HUES48 (cell line): Measurements from ENCODE around the gene DOCK8.
A peak's percentile ranks its signal among the peaks of the same experiment; 100 is the strongest.

ENCODE experiments used
- H3K27ac ChIP-seq: one replicate; pipeline ENCODE4 v1.7.0; 2013; ENCODE audit warnings: low read depth, low read length, inconsistent platforms
- H3K27me3 ChIP-seq: 2 replicates; pipeline ENCODE4 v1.6.1; 2013; ENCODE audit warnings: mild to moderate bottlenecking, low read length; ENCODE audit not compliant: control insufficient read depth, insufficient read depth
- H3K36me3 ChIP-seq: 2 replicates; pipeline ENCODE4 v1.6.1; 2013; ENCODE audit warnings: low read length; ENCODE audit not compliant: control insufficient read depth, insufficient read depth
- H3K4me1 ChIP-seq: 2 replicates; pipeline ENCODE4 v1.6.1; 2013; ENCODE audit warnings: mild to moderate bottlenecking, low read length; ENCODE audit not compliant: control insufficient read depth, insufficient read depth
- H3K4me3 ChIP-seq: 2 replicates; pipeline ENCODE4 v1.5.1; 2013; ENCODE audit warnings: mild to moderate bottlenecking, low read depth, low read length
- H3K9ac ChIP-seq: 2 replicates; pipeline ENCODE4 v1.6.1; 2013; ENCODE audit warnings: mild to moderate bottlenecking, low read depth, low read length, moderate library complexity
- H3K9me3 ChIP-seq: 2 replicates; pipeline ENCODE4 v1.6.1; 2013; ENCODE audit warnings: low read length; ENCODE audit not compliant: control insufficient read depth, insufficient read depth

Gene DOCK8

DNA sequence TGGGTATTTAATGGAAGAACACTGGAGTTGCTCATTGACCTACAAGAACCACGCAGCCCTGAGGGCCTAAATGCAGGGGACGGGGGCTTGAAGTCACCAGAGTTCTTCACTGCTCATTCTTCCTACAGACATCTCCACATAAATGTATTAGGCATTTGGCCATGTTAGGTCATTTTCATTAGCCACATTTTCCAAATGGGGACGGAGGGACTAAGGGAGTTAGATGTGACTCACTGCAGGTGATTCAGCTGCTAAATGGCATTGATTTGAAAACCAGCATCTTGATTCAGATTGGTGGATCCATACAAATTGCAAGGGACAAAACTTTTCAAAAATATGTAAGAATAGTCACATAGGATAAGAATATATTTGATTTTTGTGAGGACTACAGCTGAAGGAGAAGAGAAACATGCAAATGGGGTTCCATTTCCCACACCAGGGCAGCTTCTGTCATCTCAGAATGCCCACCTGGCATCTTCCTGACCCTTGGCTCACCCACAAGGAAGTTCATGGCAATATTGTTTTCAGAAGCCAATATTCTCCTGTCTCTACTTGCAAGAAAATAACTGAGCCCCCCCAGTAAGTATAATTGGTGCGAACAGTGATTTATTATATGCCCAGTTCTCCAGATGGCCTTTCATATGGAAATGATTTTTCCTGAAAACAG, 264.8 kb downstream of the DOCK8 start:
- Histone ChIP-seq H3K9me3 (0 out of 2 replicates have a peak, but pooled peaks cover 5% of the 10 kb centered on the region), H3K27ac (no peak overlapping the region), H3K27me3 (no peaks in the 10 kb centered on the region), H3K36me3 (peaks cover 11% of the 10 kb centered on the region; the same call in 1 of the 2 replicates), H3K4me3 (no peak overlapping the region), H3K4me1 (0 out of 2 replicates have a peak, but pooled peaks cover 7% of the 10 kb centered on the region), H3K9ac (no peak overlapping the region)

DNA sequence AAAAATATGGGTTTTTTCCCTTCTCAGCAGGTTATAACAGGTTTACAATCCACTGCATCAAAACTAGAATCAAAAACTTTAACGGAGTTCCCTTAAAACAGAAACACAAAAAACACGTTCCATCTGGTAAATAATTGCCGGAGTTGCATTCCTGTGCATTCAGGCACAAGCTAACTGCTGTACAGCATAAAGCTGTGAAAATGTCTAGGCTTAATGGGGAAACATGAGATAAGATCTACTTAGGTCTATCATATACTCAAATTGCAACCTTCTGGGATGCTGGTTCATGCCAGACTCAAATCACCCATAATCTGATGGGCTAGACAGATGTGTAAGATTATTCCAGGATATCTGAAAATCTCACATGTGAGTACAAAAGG, 265.3 kb downstream of the DOCK8 start:
- Histone ChIP-seq H3K9ac (no peak overlapping the region), H3K36me3 (0 out of 2 replicates have a peak, but pooled peaks cover 6% of the 10 kb centered on the region), H3K9me3 (0 out of 2 replicates have a peak, but pooled peaks cover 5% of the 10 kb centered on the region), H3K4me3 (no peak overlapping the region), H3K27me3 (no peaks in the 10 kb centered on the region), H3K4me1 (0 out of 2 replicates have a peak, but pooled peaks cover 7% of the 10 kb centered on the region), H3K27ac (no peak overlapping the region)

DNA sequence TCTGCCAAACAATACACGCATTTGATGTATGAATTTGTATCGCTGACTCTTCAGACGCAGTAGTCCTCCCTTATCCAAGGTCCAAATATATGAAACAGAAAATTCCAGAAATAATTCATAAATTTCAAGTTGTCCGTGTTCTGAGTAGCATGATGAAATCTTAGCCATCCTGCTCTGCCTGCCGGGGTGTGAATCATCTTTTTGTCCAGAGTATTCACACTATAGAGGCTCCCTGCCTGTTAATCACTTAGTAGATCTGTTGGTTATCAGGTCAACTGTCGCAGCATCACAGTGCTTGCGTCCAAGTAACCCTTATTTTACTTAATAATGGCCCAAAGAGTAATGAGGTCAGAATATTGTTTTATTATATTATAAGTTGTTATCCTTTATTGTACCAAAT, 268.1 kb downstream of the DOCK8 start:
- Histone ChIP-seq H3K27ac (no peak overlapping the region), H3K36me3 (no peaks in the 10 kb centered on the region), H3K9me3 (0 out of 2 replicates have a peak, but pooled peaks cover 5% of the 10 kb centered on the region), H3K27me3 (no peaks in the 10 kb centered on the region), H3K9ac (no peak overlapping the region), H3K4me1 (0 out of 2 replicates have a peak, but pooled peaks cover 2% of the 10 kb centered on the region), H3K4me3 (no peak overlapping the region)

DNA sequence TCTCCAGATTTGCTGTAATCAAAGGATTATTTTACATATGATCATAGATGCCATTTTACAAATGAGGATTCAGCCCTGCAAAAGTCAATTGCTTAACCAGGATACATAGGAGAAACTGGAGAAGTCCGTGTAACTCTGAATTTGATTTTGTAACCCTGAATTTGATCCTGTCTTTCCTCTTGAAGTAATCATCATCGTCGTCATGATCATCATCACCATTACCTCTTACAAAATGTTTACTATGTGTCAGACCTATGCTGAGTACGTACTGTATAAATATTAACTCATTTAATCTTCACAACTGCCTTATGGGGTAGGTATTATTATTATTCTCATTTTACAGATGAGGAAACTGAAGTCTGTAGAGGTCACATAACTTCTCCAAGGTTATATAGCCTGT, 271.5 kb downstream of the DOCK8 start:
- no peaks in the 10 kb centered on the region for H3K36me3 ChIP-seq
- H3K9me3 ChIP-seq, result 0 out of 2 replicates have a peak, but pooled peaks cover 5% of the 10 kb centered on the region
- no peak overlapping the region for H3K9ac ChIP-seq
- H3K27me3 ChIP-seq, result no peaks in the 10 kb centered on the region
- H3K27ac ChIP-seq, result no peak overlapping the region
- H3K4me1 ChIP-seq, result no peaks in the 10 kb centered on the region
- no peak overlapping the region for H3K4me3 ChIP-seq

DNA sequence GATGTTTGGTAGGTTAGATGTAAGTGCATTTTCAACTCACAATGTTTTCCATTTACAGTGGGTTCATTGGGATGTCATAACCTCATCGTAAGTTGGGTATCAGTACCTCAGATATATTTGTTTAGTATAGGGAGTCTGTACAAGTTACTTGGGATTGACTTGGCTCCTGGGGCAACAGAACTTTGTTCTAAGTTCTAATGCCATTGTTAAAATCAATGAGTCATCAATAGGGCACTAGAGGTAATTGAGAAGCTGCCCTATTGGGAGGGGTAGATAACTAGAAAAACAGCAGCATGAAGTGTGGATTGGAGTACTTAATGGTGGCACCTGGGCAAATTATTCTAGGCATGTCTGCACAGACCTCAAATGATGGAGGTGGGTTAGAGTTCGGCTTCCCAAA, 272.8 kb downstream of the DOCK8 start:
- Histone ChIP-seq H3K36me3 (no peaks in the 10 kb centered on the region), H3K9me3 (0 out of 2 replicates have a peak, but pooled peaks cover 5% of the 10 kb centered on the region), H3K27ac (no peak overlapping the region), H3K4me1 (no peaks in the 10 kb centered on the region), H3K4me3 (no peak overlapping the region), H3K27me3 (no peaks in the 10 kb centered on the region), H3K9ac (no peak overlapping the region)

DNA sequence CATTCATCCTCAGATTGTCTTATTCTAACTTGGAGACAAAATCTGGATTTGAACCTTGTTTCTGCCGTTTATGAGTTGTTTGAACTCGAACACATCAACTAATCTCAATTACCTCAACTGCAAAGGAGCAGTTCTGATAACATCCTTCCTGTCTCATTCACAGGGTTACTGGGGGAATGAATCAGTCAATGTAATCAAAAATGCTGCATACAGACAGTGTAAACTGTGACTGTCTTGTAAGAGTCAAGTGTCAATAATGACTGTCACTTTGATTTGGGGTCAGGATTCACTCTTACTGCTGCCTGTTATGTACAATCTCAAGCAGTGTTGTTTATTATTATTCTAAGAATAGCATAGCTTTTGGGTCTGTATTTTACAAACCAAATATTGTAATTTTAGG, 273.8 kb downstream of the DOCK8 start:
- no peaks in the 10 kb centered on the region for H3K4me1 ChIP-seq
- H3K9me3 ChIP-seq, result 0 out of 2 replicates have a peak, but pooled peaks cover 5% of the 10 kb centered on the region
- H3K36me3 ChIP-seq, result no peaks in the 10 kb centered on the region
- H3K9ac ChIP-seq, result no peak overlapping the region
- no peaks in the 10 kb centered on the region for H3K27me3 ChIP-seq
- no peak overlapping the region for H3K27ac ChIP-seq
- no peak overlapping the region for H3K4me3 ChIP-seq

DNA sequence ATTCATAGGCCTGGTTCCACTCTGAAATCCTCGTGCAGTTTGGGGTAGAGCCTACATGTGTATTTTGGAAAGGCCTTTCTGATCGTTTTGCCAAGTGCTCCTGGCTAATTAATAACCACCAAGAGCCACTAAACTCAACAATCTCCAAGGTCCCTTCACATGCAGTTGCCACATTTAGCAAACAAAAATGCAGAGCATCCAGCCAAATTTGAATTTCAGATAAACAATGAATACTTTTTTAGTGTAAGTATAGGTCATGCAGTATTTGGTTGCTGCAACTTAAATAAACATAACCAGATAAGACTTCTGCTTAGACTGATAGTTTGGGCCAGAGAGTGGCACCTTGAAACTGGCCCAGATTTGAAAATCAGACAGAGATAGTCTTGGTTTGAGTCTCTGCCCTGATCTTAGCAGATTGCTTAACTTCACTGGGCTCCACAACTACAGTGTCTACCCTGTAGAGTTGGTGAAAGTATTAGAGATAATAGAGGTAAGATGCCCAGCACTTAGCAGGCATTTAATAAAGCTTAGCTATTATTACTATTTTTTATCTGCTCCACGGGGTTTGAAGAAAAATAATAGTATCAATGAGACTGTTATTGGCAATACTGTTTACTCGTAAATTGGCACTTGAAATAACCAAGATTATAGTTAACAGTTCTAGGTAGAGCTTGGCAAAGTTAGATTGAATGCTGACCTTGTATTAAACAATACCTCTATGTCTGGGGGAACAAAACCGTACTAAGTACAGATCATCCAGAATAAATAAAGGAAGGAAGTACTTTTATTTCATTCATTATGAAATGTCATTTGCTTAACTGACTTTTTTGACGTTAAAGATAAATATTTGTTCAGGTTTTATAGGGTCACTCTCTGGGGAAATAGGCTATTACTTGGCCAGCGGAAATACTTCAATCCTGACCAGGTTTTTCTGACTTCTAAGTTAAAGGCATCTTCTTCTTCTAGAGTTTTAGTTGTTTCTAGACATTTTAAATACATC, 274.8 kb downstream of the DOCK8 start:
- Histone ChIP-seq H3K9ac (no peak overlapping the region), H3K4me1 (no peaks in the 10 kb centered on the region)

DNA sequence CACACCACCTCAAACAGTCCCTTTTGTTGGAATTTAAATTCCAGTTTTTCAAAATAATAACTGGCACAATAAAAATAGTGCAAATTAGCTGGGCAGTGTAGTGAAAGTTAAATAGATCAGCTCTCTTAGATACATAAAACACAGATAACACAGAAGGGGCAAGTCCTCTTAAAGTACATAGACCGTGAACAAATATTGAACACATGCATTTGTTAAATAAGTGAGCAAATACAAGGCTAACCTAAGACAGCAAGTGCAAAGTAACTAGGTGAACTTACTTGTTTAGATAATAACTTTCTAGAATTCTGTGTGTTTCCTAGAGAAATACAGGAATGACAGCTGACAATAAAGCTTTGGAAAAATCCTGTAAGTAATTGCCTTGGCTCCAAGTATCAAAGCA, 280.1 kb downstream of the DOCK8 start:
- Histone ChIP-seq H3K27me3 (no peaks in the 10 kb centered on the region), H3K36me3 (no peaks in the 10 kb centered on the region), H3K9me3 (no peaks in the 10 kb centered on the region), H3K27ac (no peak overlapping the region), H3K9ac (no peak overlapping the region), H3K4me1 (no peaks in the 10 kb centered on the region), H3K4me3 (no peak overlapping the region)

More for the DNA sequence above, 274.8 kb downstream of the DOCK8 start:
- Histone ChIP-seq H3K9me3 (no peaks in the 10 kb centered on the region), H3K4me3 (no peak overlapping the region), H3K36me3 (no peaks in the 10 kb centered on the region), H3K27ac (no peak overlapping the region), H3K27me3 (no peaks in the 10 kb centered on the region)

DNA sequence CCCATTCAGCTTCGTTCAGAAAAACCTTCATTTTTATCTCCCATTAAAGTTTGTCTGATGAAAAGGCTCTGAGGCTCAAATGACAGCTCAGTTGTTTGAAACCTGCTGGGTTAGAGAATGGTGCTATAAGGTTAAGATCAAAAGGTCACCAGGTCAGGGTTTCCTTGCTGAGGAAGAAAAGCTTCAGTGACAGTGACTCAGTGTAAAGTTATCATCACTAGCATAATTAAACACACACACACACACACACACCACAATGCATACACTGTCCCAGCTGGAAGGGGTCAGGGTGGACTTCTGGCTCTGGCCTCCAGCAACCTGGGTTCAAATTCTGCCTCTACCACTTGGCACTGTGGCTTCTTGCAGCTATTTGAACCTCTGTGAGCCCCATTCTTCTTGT, 281.1 kb downstream of the DOCK8 start:
- no peak overlapping the region for H3K4me3 ChIP-seq
- no peaks in the 10 kb centered on the region for H3K4me1 ChIP-seq
- no peak overlapping the region for H3K27ac ChIP-seq
- H3K9me3 ChIP-seq, result no peaks in the 10 kb centered on the region
- no peaks in the 10 kb centered on the region for H3K36me3 ChIP-seq
- no peaks in the 10 kb centered on the region for H3K27me3 ChIP-seq
- no peak overlapping the region for H3K9ac ChIP-seq

DNA sequence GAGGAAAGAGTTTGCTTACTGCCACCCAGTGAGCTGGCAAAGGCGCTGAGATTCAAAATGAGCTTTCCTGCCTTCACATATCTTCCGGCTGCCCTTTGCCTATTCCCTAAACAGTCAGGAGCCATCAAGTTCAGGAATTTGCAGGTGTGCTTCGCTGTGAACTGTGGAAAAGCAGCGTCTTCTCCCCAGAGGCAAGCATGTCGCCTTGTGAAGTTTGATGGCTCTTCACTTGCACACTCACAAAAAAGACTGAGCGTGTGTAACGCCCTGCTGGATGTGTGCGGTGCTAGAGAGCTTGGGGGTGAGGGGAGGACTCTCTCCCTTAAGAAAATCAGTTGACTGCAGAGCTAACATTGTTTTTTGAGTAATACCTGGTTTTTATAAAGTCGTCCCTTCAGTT, 288.7 kb downstream of the DOCK8 start:
- H3K4me3 ChIP-seq, result peak overlapping the region; percentile 84; the same call in 1 of the 2 replicates

More for the DNA sequence above, 288.7 kb downstream of the DOCK8 start:
- H3K4me1 ChIP-seq, result peaks cover 11% of the 10 kb centered on the region
- peaks cover 30% of the 10 kb centered on the region for H3K27me3 ChIP-seq
- H3K9me3 ChIP-seq, result no peaks in the 10 kb centered on the region
- no peak overlapping the region for H3K27ac ChIP-seq
- no peaks in the 10 kb centered on the region for H3K36me3 ChIP-seq
- no peak overlapping the region for H3K9ac ChIP-seq
